Amniotic stem cell (primary cell): ENCODE measurements around the gene SEMA5B.

Source experiments
- DNase-seq: peaks from one replicate; lab custom pipeline; 2025; lab: John Stamatoyannopoulos, UW

SEMA5B gene

GRCh38 chr3:123025642-123026521 is 1.7 kb downstream of the SEMA5B start:
- DNase-seq: no peak

- DNase-seq: no peak
These were observed 3.5 kb downstream of the SEMA5B start for GRCh38 chr3:123024056-123024455.

- no peak for DNase-seq
These were observed 5.5 kb downstream of the SEMA5B start for GRCh38 chr3:123021996-123022510.

- DNase-seq: no peak
These were observed 6.2 kb downstream of the SEMA5B start for GRCh38 chr3:123021388-123021787.

GRCh38 chr3:123020709-123021108 is 6.9 kb downstream of the SEMA5B start:
- DNase-seq: no peak

- no peak for DNase-seq
These were observed 8.0 kb downstream of the SEMA5B start for GRCh38 chr3:123019591-123019990.

- DNase-seq: no peak
These were observed 8.4 kb downstream of the SEMA5B start for GRCh38 chr3:123019161-123019560.

GRCh38 chr3:123018683-123019082 is 8.9 kb downstream of the SEMA5B start:
- no peak for DNase-seq

GRCh38 chr3:123015596-123015995 is 12.0 kb downstream of the SEMA5B start:
- DNase-seq: no peak

- DNase-seq: no peak
These were observed 13.7 kb downstream of the SEMA5B start for GRCh38 chr3:123013876-123014275.

- DNase-seq: no peak
These were observed 14.9 kb downstream of the SEMA5B start for GRCh38 chr3:123012652-123013051.

- no peak for DNase-seq
These were observed 16.1 kb downstream of the SEMA5B start for GRCh38 chr3:123011447-123011846.

GRCh38 chr3:123008840-123009239 is 18.7 kb downstream of the SEMA5B start:
- DNase-seq: no peak

- DNase-seq: no peak
These were observed 21.0 kb downstream of the SEMA5B start for GRCh38 chr3:123006609-123007008.

- DNase-seq: no peak
These were observed 22.3 kb downstream of the SEMA5B start for GRCh38 chr3:123005291-123005690.

- DNase-seq: no peak
These were observed 23.2 kb downstream of the SEMA5B start for GRCh38 chr3:123004201-123004918.

GRCh38 chr3:123002749-123003497 is 24.6 kb downstream of the SEMA5B start:
- no peak for DNase-seq

GRCh38 chr3:123002100-123002748 is 25.3 kb downstream of the SEMA5B start:
- no peak for DNase-seq

GRCh38 chr3:122998856-122999255 is 28.7 kb downstream of the SEMA5B start:
- no peak for DNase-seq

GRCh38 chr3:122998206-122998605 is 29.4 kb downstream of the SEMA5B start:
- no peak for DNase-seq

GRCh38 chr3:122996038-122996580 is 31.5 kb downstream of the SEMA5B start:
- no peak for DNase-seq

GRCh38 chr3:122994954-122995353 is 32.6 kb downstream of the SEMA5B start:
- no peak for DNase-seq
